Chondrocyte (in vitro differentiated cells): ENCODE measurements around the gene CD74. TPM values are rescaled to one million over a fixed set of nuclear protein-coding genes. Genes with fewer than 3 reads are reported as not detected.

Experiments used
- DNase-seq: peaks from one replicate; pipeline ENCODE4 v3.0.0; 2021; ENCODE audit warnings: mixed read lengths, low spot score
- H3K27ac Mint-ChIP-seq: one replicate; pipeline ENCODE4 v1.8.0; 2021; ENCODE audit warnings: mild to moderate bottlenecking, moderate library complexity, mixed read lengths; ENCODE audit not compliant: unreplicated experiment
- H3K27me3 Mint-ChIP-seq: 2 replicates; pipeline ENCODE4 v1.8.0; 2021; ENCODE audit warnings: low read depth, mixed read lengths
- H3K36me3 Mint-ChIP-seq: 2 replicates; pipeline ENCODE4 v1.8.0; 2021; ENCODE audit warnings: low read depth, mixed read lengths
- H3K4me1 Mint-ChIP-seq: 2 replicates; pipeline ENCODE4 v1.8.0; 2021; ENCODE audit warnings: low read depth, mild to moderate bottlenecking, mixed read lengths
- H3K4me3 Mint-ChIP-seq: one replicate; pipeline ENCODE4 v1.8.0; 2021; ENCODE audit warnings: mild to moderate bottlenecking, moderate library complexity, mixed read lengths; ENCODE audit not compliant: unreplicated experiment
- H3K9me3 Mint-ChIP-seq: 2 replicates; pipeline ENCODE4 v1.8.0; 2021; ENCODE audit warnings: low read depth, mixed read lengths
- total RNA-seq: library from RNA; stranded (reverse); gene quantifications from 3 replicates; pipeline ENCODE4 v1.2.1, GENCODE V29; 2021
- TF ChIP-seq, protein P1 (sequence below): fragments of 200-600 bp; sonication (generic); IDR thresholded peaks from 2 replicates; pipeline ENCODE4 v1.5.0; 2021; ENCODE audit warnings: antibody characterized with exemption, mild to moderate bottlenecking, moderate library complexity

The CD74 gene
- total RNA-seq, 1 donor from 2014 or later: not detected

GRCh38 chr5:150406723-150407095, 6.0 kb downstream of the CD74 start:
- DNase-seq: no peak
- Mint-ChIP-seq H3K4me3 (no peak overlapping the region), H3K27ac (no peak overlapping the region), H3K4me1 (peaks cover 11% of the 10 kb centered on the region), H3K27me3 (no peaks in the 10 kb centered on the region), H3K36me3 (peaks cover 3% of the 10 kb centered on the region), H3K9me3 (no peaks in the 10 kb centered on the region)
- TF ChIP-seq, protein P1, sequence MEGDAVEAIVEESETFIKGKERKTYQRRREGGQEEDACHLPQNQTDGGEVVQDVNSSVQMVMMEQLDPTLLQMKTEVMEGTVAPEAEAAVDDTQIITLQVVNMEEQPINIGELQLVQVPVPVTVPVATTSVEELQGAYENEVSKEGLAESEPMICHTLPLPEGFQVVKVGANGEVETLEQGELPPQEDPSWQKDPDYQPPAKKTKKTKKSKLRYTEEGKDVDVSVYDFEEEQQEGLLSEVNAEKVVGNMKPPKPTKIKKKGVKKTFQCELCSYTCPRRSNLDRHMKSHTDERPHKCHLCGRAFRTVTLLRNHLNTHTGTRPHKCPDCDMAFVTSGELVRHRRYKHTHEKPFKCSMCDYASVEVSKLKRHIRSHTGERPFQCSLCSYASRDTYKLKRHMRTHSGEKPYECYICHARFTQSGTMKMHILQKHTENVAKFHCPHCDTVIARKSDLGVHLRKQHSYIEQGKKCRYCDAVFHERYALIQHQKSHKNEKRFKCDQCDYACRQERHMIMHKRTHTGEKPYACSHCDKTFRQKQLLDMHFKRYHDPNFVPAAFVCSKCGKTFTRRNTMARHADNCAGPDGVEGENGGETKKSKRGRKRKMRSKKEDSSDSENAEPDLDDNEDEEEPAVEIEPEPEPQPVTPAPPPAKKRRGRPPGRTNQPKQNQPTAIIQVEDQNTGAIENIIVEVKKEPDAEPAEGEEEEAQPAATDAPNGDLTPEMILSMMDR: no peak

- H3K36me3 Mint-ChIP-seq: peaks cover 3% of the 10 kb centered on the region
- TF ChIP-seq, protein P1: no peak
- no peak overlapping the region for H3K4me3 Mint-ChIP-seq
- no peak overlapping the region for H3K27ac Mint-ChIP-seq
- H3K9me3 Mint-ChIP-seq: no peaks in the 10 kb centered on the region
- H3K4me1 Mint-ChIP-seq: peaks cover 11% of the 10 kb centered on the region
- no peak for DNase-seq
- no peaks in the 10 kb centered on the region for H3K27me3 Mint-ChIP-seq
Observed at GRCh38 chr5:150406103-150406722, 6.5 kb downstream of the CD74 start.

DNA sequence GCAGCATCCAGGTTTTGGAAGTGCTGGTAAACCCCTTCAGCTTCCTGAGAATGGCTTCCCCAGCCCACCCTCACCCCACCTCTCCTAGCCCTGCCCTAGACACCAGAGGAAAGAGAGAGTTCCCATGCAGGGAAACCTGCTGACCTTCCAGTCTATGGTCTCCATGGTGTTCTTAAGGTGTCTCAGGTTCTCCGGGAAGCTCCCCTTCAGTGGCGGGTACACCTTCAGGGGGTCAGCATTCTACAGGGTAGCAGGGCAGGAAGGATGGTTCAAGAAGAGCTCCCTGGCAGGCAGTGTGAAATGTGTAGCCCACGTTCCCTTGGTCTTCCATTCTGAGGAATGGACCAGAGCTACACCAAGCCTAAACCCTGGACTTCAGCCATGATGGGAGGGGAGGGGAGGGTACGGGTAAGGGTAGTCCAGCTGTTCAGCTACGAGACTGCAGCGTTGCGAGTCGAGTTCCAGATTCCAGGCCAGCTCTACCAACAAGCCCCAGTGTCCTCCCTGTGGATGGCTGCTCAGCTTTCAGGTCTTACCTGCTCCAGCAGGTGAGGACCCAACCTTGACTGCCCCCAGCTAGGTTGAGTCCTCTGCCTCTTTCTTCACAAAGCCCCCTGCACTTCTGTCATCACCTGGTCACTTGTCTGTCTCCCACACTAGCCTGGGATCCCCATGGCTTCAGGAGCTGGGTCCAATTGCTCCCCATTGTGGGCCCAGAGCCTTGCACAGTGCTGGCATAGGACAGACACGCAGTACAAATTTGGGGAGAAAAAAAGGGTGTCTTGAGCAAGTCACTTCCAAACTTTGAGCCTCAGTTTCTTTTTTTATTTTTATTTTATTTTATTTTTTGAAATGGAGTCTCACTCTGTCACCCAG, 7.5 kb downstream of the CD74 start:
- H3K27ac Mint-ChIP-seq: no peak overlapping the region
- H3K36me3 Mint-ChIP-seq: peaks cover 7% of the 10 kb centered on the region
- no peaks in the 10 kb centered on the region for H3K9me3 Mint-ChIP-seq
- TF ChIP-seq, protein P1: no peak
- H3K4me1 Mint-ChIP-seq: peaks cover 6% of the 10 kb centered on the region
- no peaks in the 10 kb centered on the region for H3K27me3 Mint-ChIP-seq
- H3K4me3 Mint-ChIP-seq: no peak overlapping the region
- DNase-seq: no peak

DNA sequence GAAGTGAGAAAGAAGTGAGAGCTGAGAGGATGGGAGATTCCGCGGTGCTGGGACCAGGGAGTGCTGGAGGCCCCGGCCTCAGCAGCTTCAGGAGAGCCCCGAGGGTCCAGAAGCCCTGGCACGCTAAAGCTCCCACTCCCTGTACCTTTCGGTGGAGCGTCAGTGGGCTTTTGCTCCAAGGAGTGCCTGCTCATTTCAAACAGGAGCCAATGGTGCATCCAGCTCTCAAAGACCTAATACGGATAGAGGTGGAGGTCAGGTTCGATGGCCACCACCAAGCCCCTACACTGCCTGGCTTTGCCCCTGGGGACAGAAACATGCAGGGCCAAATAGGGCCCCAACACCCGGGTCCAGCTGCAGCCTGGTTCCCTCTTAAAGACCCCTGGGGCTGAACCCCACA, 8.2 kb downstream of the CD74 start:
- H3K4me1 Mint-ChIP-seq: no peaks in the 10 kb centered on the region
- H3K27me3 Mint-ChIP-seq: no peaks in the 10 kb centered on the region
- no peak for DNase-seq
- H3K27ac Mint-ChIP-seq: no peak overlapping the region
- H3K9me3 Mint-ChIP-seq: no peaks in the 10 kb centered on the region
- H3K36me3 Mint-ChIP-seq: peaks cover 12% of the 10 kb centered on the region
- no peak overlapping the region for H3K4me3 Mint-ChIP-seq
- TF ChIP-seq, protein P1: no peak

GRCh38 chr5:150404121-150404520, 8.6 kb downstream of the CD74 start:
- Mint-ChIP-seq H3K4me1 (peaks cover 2% of the 10 kb centered on the region), H3K27ac (no peak overlapping the region), H3K36me3 (peaks cover 14% of the 10 kb centered on the region)

More at GRCh38 chr5:150404121-150404520, 8.6 kb downstream of the CD74 start:
- no peaks in the 10 kb centered on the region for H3K9me3 Mint-ChIP-seq
- TF ChIP-seq, protein P1: no peak
- H3K27me3 Mint-ChIP-seq: no peaks in the 10 kb centered on the region
- H3K4me3 Mint-ChIP-seq: no peak overlapping the region
- DNase-seq: no peak
